Measurements from ENCODE around the gene STARD7.

STARD7 gene

DNA sequence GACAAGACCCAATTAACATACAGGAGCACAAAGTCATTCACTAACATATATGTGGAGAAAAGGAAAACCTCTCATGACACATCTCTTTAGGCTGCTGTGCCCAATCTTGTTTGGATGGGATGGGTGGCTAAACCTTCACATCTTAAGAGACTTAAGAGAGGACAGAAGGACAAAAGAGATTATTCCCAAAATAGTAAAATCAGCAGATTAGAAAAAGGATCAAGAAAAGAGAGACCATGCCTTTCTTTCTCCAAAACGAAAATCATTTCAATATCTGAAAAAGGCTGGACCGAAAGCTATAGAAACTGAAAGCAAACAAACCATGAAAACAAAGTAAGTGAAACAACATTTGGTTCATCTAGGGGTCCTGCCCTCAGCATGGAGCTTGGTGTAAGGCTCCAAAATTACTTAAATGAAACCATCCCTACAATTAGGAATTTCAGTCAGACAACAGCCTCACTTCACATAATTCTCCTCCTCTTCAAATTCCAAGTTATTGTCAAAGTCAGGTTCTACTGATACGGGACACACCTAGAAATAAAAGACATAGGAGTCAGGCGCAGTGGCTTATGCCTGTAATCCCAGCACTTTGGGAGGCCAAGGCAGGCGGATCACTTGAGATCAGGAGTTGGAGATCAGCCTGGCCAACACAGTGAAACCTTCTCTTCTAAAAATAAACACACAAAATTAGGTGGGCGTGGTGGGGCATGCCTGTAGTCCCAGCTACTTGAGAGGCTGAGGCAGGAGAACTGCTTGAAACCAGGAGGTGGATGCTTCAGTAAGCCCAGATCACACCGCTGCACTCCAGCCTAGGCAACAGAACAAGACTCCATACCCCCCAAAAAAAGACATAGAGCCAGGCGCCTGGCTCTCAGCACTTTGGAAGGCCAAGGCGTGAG, 5.2 kb downstream of the STARD7 start (continued):
- TF ChIP-seq, protein P1, sequence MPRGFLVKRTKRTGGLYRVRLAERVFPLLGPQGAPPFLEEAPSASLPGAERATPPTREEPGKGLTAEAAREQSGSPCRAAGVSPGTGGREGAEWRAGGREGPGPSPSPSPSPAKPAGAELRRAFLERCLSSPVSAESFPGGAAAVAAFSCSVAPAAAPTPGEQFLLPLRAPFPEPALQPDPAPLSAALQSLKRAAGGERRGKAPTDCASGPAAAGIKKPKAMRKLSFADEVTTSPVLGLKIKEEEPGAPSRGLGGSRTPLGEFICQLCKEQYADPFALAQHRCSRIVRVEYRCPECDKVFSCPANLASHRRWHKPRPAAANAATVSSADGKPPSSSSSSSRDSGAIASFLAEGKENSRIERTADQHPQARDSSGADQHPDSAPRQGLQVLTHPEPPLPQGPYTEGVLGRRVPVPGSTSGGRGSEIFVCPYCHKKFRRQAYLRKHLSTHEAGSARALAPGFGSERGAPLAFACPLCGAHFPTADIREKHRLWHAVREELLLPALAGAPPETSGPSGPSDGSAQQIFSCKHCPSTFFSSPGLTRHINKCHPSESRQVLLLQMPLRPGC (tag by site-specific recombination; IDR thresholded peaks at IDR 0.05), result peak; percentile 28; the same call in 1 of the 2 replicates
- TF ChIP-seq ZNF837 (tag by site-specific recombination; IDR thresholded peaks at IDR 0.05) (no peak), OVOL3 (tag by site-specific recombination; IDR thresholded peaks at IDR 0.05) (no peak), PRDM1 (tag by site-specific recombination; IDR thresholded peaks at IDR 0.05) (peak; percentile 70), ZNF792 (tag by site-specific recombination; IDR thresholded peaks at IDR 0.05) (no peak), ZNF600 (tag by site-specific recombination; IDR thresholded peaks at IDR 0.05) (peak; percentile 44; the same call in 1 of the 2 replicates), CTCF (tag by site-specific recombination; IDR thresholded peaks at IDR 0.05) (no peak)

GRCh38 chr2:96202152-96202854, 6.3 kb downstream of the STARD7 start:
- Histone ChIP-seq H3K27ac (ENCODE audit: extremely low read depth, low read depth, low read length) (no peak overlapping the region), H3K36me3 (ENCODE audit: control insufficient read depth in 2 of 2, insufficient read depth in 1 of 2, low read length in 2 of 2) (peaks cover 0 to 4% of the 10 kb centered on the region in 2 experiments; a peak in 2 of 3 replicates), H3K4me3 (ENCODE audit: low read depth, low read length) (no peak overlapping the region), H3K4me1 (ENCODE audit: control insufficient read depth, insufficient read depth, low read length) (peaks cover 46% of the 10 kb centered on the region), H3K9me3 (ENCODE audit: control insufficient read depth, insufficient read depth, low read depth, low read length) (no peaks in the 10 kb centered on the region)
- CTCF ChIA-PET, result interaction anchor here (0.5 to 1.9 kb wide), 3 partner anchors 26 to 29 kb away, joined by 3 to 6 read pairs (median 4); no protein-coding TSS in a partner anchor
- POLR2A ChIA-PET, result interaction anchor here (0.8 to 1.2 kb wide), 2 partner anchors 20 to 58 kb away, joined by 6 to 7 read pairs; no protein-coding TSS in a partner anchor
- TF ChIP-seq ZNF16 (tag by site-specific recombination; IDR thresholded peaks at IDR 0.05; ENCODE audit: low read depth) (no peak), ZNF621 (tag by site-specific recombination; IDR thresholded peaks at IDR 0.05) (no peak), ZFP3 (tag by site-specific recombination; IDR thresholded peaks at IDR 0.05; ENCODE audit: low read depth) (no peak), HOXC10 (CRISPR knock-in tag; IDR thresholded peaks at IDR 0.05) (no peak), ZFP37 (tag by site-specific recombination; IDR thresholded peaks at IDR 0.05) (no peak), OVOL3 (tag by site-specific recombination; IDR thresholded peaks at IDR 0.05) (no peak), ZIC2 (tag by site-specific recombination; IDR thresholded peaks at IDR 0.05) (no peak)

- H3K36me3 ChIP-seq (ENCODE audit: control insufficient read depth in 2 of 2, insufficient read depth in 1 of 2, low read length in 2 of 2), result no peaks in the 10 kb centered on the region; a peak in 1 of 3 replicates
- ChIA-PET CTCF (interaction anchor here (1.2 to 1.9 kb wide), 2 partner anchors 27 kb away, joined by 3 to 6 read pairs; no protein-coding TSS in a partner anchor), POLR2A (interaction anchor here (0.7 to 1.2 kb wide), 3 partner anchors 59 to 166 kb away, joined by 3 to 7 read pairs (median 4); partner anchors contain the start of gene SNRNP200)
- TF ChIP-seq ZNF76 (tag by site-specific recombination; IDR thresholded peaks at IDR 0.05; ENCODE audit: borderline replicate concordance, low read depth), result no peak
- peak; percentile 71; the same call in 1 of the 2 replicates for TF ChIP-seq ZNF362 (tag by site-specific recombination; IDR thresholded peaks at IDR 0.05)
- H3K9me3 ChIP-seq (ENCODE audit: control insufficient read depth, insufficient read depth, low read depth, low read length), result no peaks in the 10 kb centered on the region
- no peak overlapping the region for H3K4me3 ChIP-seq (ENCODE audit: low read depth, low read length)
- H3K27ac ChIP-seq (ENCODE audit: extremely low read depth, low read depth, low read length), result no peak overlapping the region
- peaks cover 46% of the 10 kb centered on the region for H3K4me1 ChIP-seq (ENCODE audit: control insufficient read depth, insufficient read depth, low read length)
Observed at GRCh38 chr2:96201338-96201737, 7.3 kb downstream of the STARD7 start.

Data from HEK293 (cell line).